Activated T-helper 2 cell treated with anti-CD3 and anti-CD28 coated beads, Interferon-gamma antibody, Interleukin-2, Interleukin-4, amounts not matched to agents 10 μg/mL and 5 μg/mL and 100 μg/mL, durations not matched to agents 14 hours and 24 hours and 36 hours (primary cell): Measurements from ENCODE around the gene TAF11L14. TPM values are rescaled to one million over a fixed set of nuclear protein-coding genes. Genes with fewer than 3 reads are reported as not detected.

ENCODE experiments used
- total RNA-seq: library from RNA; stranded (reverse); gene quantifications from 2 replicates; pipeline ENCODE4 v1.2.3, GENCODE V29; 2022

Gene TAF11L14
- total RNA-seq, 1 donor from 2014 or later = not detected

Other genes starting within 250 kb of the TAF11L14 start
- not detected in 2 replicates for gene TAF11L2, start 136.2 kb upstream of the TAF11L14 start, total RNA-seq
- not detected in 2 replicates for gene TAF11L3, start 116.1 kb upstream of the TAF11L14 start, total RNA-seq
- not detected in 2 replicates for gene TAF11L4, start 112.7 kb upstream of the TAF11L14 start, total RNA-seq
- gene TAF11L5, start 109.2 kb upstream of the TAF11L14 start, total RNA-seq = not detected in 2 replicates
- not detected in 2 replicates for gene TAF11L6, start 105.8 kb upstream of the TAF11L14 start, total RNA-seq
- not detected in 2 replicates for gene TAF11L7, start 48.7 kb upstream of the TAF11L14 start, total RNA-seq
- not detected in 2 replicates for gene TAF11L8, start 43.5 kb upstream of the TAF11L14 start, total RNA-seq
- gene TAF11L9, start 40.1 kb upstream of the TAF11L14 start, total RNA-seq = not detected in 2 replicates
- gene TAF11L10, start 36.6 kb upstream of the TAF11L14 start, total RNA-seq = not detected in 2 replicates
- not detected in 2 replicates for gene TAF11L11, start 30.3 kb upstream of the TAF11L14 start, total RNA-seq
- gene TAF11L12, start 24.1 kb upstream of the TAF11L14 start, total RNA-seq = not detected in 2 replicates
- not detected in 2 replicates for gene TAF11L13, start 2.4 kb upstream of the TAF11L14 start, total RNA-seq